BLaER1 treated with 17β-estradiol and CSF1 and Interleukin-3, amounts not matched to agents 10 nM and 100 nM (cell line): ENCODE results near the gene CREB5.

ENCODE experiments used
- H3K27ac ChIP-seq, 11 experiments: shearing (Covaris generic); formaldehyde crosslinking; 2 replicates each; pipeline ENCODE4 v1.8.1; 2022
- H3K27me3 ChIP-seq, 11 experiments: shearing (Covaris generic); formaldehyde crosslinking; 2 replicates each; pipeline ENCODE4 v1.8.1; 2022
- H3K36me3 ChIP-seq, 11 experiments: shearing (Covaris generic); formaldehyde crosslinking; 2 replicates each; pipeline ENCODE4 v1.8.1; 2022
- H3K4me1 ChIP-seq, 10 experiments: shearing (Covaris generic); formaldehyde crosslinking; 2 replicates each; pipeline ENCODE4 v1.8.1; 2022
- H3K4me2 ChIP-seq, 11 experiments: shearing (Covaris generic); formaldehyde crosslinking; 2 replicates each; pipeline ENCODE4 v1.8.1; 2022
- H3K4me3 ChIP-seq, 10 experiments: shearing (Covaris generic); formaldehyde crosslinking; 2 replicates each; pipeline ENCODE4 v1.8.1; 2022
- H3K9ac ChIP-seq, 11 experiments: shearing (Covaris generic); formaldehyde crosslinking; 2 replicates each; pipeline ENCODE4 v1.8.1; 2022
- H3K9me3 ChIP-seq, 11 experiments: shearing (Covaris generic); formaldehyde crosslinking; replicated peaks in 1 of 11; 2 replicates each; pipeline ENCODE4 v1.8.1; 2022
- H4K20me1 ChIP-seq, 11 experiments: shearing (Covaris generic); formaldehyde crosslinking; 2 replicates each; pipeline ENCODE4 v1.8.1; 2022
- Cebpa-rat ChIP-seq, 11 experiments: shearing (Covaris generic); IDR thresholded peaks; 2 replicates each; pipeline ENCODE4 v1.8.1; 2022

Gene CREB5

DNA sequence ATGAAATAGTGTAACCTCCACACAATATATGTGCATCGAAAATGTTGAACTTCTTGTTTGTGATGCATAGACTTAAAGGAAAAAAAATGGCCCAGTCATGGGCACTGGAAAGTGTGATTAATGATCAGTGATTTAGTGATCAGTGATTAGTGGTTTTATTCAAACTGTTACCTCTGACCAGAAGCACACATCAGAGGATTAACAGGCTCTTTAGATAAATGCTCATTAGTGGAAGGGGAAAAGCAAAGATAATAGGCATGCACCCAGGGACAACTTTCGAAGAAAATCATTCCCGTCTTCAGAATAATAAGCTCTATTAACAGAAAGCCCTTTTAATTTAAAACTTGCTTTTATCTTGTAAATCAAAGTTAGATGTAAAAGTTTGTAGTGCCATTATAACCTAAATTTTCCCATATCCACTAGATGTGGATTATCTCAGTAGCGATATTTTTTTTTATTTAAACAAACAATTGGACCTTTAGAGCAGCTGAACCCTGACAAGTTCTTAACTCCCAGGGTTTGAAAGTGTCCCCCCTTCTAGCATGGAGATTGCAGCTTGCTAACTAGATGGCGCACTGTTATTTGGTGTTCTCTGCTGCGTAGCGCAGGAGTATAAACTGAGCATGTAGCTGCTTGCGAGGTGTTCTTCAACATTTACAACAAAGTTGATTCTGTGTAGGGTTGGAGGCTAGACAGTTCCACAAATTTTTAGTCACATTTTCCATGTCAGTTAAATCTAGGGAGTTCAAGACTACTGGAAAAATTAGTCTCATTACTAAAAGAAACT lies at the start of gene CREB5:
CREB5 (plus strand) TSS at position 643 of the 787 bp plus-strand sequence. CDS start 397 bp downstream, outside the sequence.
- peak within 1 kb of the TSS; percentile 12 to 99 (median 46); a peak in 16 of 22 replicates for H3K4me2 ChIP-seq
- no peak within 1 kb of the TSS; a peak in 2 of 20 replicates for H3K4me3 ChIP-seq
- 0 out of 22 replicates have a peak within 1 kb of the TSS, but pooled peaks of 1 of the 11 experiments have one; percentile 35 for H3K27ac ChIP-seq
- H3K9ac ChIP-seq: peak within 1 kb of the TSS in 1 of 11 experiments; percentile 36; a peak in 1 of 22 replicates
- H4K20me1 ChIP-seq: peaks cover 0 to 14% (median 0%) of the 10 kb centered on the region in 11 experiments; a peak in 6 of 22 replicates
- H3K27me3 ChIP-seq: peaks cover 46 to 64% (median 51%) of the 10 kb centered on the region in 11 experiments
- H3K36me3 ChIP-seq: no peaks in the 10 kb centered on the region
- H3K9me3 ChIP-seq: no peaks in the 10 kb centered on the region
- peaks cover 12 to 28% (median 20%) of the 10 kb centered on the region in 10 experiments for H3K4me1 ChIP-seq
- no peak for TF ChIP-seq Cebpa-rat (IDR thresholded peaks at IDR 0.05)

GRCh38 chr7:28362812-28363211 lies 49.5 kb upstream of the CREB5 start:
- Histone ChIP-seq H3K36me3 (no peaks in the 10 kb centered on the region), H3K9ac (no peak overlapping the region), H3K4me1 (peaks cover 10 to 19% (median 15%) of the 10 kb centered on the region in 10 experiments; a peak in 19 of 20 replicates), H3K27ac (no peak overlapping the region), H3K27me3 (no peaks in the 10 kb centered on the region), H3K4me3 (no peak overlapping the region), H3K4me2 (peak overlapping the region in 1 of 11 experiments; percentile 64; a peak in 1 of 22 replicates), H3K9me3 (peaks cover 0 to 10% (median 3%) of the 10 kb centered on the region in 11 experiments; a peak in 6 of 22 replicates), H4K20me1 (no peaks in the 10 kb centered on the region)
- TF ChIP-seq Cebpa-rat (IDR thresholded peaks at IDR 0.05): no peak

DNA sequence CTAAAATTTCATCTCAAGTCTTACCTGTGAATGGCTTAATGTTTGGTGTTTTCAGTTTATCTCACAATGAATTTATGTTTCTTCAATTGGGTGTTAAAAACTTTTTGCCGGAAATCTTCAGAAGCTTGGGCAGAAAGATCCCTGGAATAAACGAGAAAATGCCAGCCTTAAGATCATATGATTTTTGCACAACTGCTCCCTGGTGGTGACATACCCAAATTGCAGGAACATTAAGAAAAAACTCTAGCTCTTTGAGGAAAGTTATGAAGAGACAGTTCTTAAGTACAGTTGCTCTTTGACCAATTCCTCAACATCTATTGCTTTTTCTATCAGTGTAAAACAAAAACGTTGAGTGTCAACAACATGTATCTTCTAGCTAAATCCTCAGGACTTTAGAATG lies 48.2 kb upstream of the CREB5 start:
- no peak overlapping the region for H3K9ac ChIP-seq
- H4K20me1 ChIP-seq: no peaks in the 10 kb centered on the region
- H3K9me3 ChIP-seq: peaks cover 0 to 10% (median 3%) of the 10 kb centered on the region in 11 experiments; a peak in 6 of 22 replicates
- no peak overlapping the region for H3K4me2 ChIP-seq
- H3K27me3 ChIP-seq: no peaks in the 10 kb centered on the region
- no peak overlapping the region for H3K4me3 ChIP-seq
- H3K36me3 ChIP-seq: no peaks in the 10 kb centered on the region
- H3K4me1 ChIP-seq: peaks cover 10 to 19% (median 15%) of the 10 kb centered on the region in 10 experiments; a peak in 19 of 20 replicates
- no peak for TF ChIP-seq Cebpa-rat (IDR thresholded peaks at IDR 0.05)
- no peak overlapping the region for H3K27ac ChIP-seq

DNA sequence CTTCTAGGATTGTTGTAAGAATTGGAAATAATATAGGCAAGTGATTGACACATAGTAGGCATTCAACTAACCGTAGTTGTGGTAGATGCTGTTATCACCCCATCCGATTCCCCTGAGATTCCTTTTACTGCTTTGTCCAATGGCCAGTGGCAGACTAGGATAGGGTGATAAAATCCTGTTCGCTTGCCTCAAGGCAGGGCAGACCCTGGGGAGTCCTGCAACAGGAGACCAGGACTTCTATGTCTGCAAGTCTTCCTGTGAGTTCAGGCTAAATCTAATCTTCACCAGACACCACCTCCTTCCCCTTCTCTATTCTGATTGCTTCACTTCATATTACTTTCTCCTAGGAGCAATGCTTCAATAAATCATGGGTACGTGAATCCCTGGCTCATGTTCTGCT lies 42.8 kb upstream of the CREB5 start:
- Histone ChIP-seq H3K27ac (no peak overlapping the region), H3K4me3 (no peak overlapping the region), H3K36me3 (no peaks in the 10 kb centered on the region), H3K4me2 (no peak overlapping the region), H4K20me1 (no peaks in the 10 kb centered on the region), H3K9me3 (peaks cover 0 to 4% (median 0%) of the 10 kb centered on the region in 11 experiments; a peak in 5 of 22 replicates), H3K27me3 (no peaks in the 10 kb centered on the region), H3K9ac (no peak overlapping the region), H3K4me1 (no peaks in the 10 kb centered on the region)
- no peak for TF ChIP-seq Cebpa-rat (IDR thresholded peaks at IDR 0.05)

DNA sequence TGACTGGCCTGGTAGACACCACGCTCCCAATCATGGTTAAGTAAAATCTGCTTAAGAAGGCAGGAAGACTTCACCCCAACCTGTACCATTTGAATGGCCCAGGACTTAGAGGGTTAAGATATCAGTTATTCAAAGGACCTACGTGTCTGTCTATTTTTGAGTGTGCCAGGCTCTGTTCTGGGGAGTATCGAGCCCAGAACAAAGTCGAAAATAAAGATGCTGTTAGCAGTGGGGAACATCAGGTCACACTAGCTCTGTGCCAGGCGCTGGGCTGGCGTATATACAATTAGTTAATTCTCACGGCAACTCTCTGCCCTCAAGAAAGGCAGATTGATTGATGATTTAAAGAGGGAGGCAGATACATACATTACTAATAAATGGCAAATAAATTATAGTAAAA lies 40.5 kb upstream of the CREB5 start:
- H3K9me3 ChIP-seq: no peaks in the 10 kb centered on the region
- H3K9ac ChIP-seq: no peak overlapping the region
- no peak for TF ChIP-seq Cebpa-rat (IDR thresholded peaks at IDR 0.05)
- no peak overlapping the region for H3K4me2 ChIP-seq
- no peak overlapping the region for H3K27ac ChIP-seq
- no peak overlapping the region for H3K4me3 ChIP-seq
- no peaks in the 10 kb centered on the region for H3K27me3 ChIP-seq
- H3K36me3 ChIP-seq: no peaks in the 10 kb centered on the region
- no peaks in the 10 kb centered on the region for H3K4me1 ChIP-seq
- no peaks in the 10 kb centered on the region for H4K20me1 ChIP-seq

DNA sequence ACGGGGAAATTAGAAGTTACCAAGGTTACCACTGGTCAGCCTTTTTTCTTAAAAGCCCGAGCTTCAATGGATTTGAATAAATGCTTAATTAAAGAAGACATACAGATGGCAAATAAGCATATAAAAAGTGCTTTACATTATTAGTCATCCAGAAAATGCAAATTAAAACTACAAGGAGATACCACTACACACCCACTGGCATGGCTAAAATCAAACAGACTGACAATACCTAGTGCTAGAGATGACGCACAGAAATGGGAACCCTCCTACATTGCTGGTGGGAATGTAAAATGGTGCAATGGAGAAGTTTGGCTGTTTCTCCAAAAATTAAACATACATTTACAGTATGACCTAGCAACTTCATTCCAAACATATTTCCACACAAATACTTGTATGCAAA lies 38.3 kb upstream of the CREB5 start:
- H3K9ac ChIP-seq: no peak overlapping the region
- H3K27ac ChIP-seq: no peak overlapping the region
- no peak overlapping the region for H3K4me3 ChIP-seq
- H3K4me1 ChIP-seq: no peaks in the 10 kb centered on the region
- no peaks in the 10 kb centered on the region for H3K36me3 ChIP-seq
- H3K4me2 ChIP-seq: no peak overlapping the region
- H3K9me3 ChIP-seq: no peaks in the 10 kb centered on the region
- TF ChIP-seq Cebpa-rat (IDR thresholded peaks at IDR 0.05): no peak
- H4K20me1 ChIP-seq: no peaks in the 10 kb centered on the region
- H3K27me3 ChIP-seq: no peaks in the 10 kb centered on the region

GRCh38 chr7:28375729-28376128 lies 36.6 kb upstream of the CREB5 start:
- no peaks in the 10 kb centered on the region; a peak in 1 of 22 replicates for H3K9me3 ChIP-seq
- TF ChIP-seq Cebpa-rat (IDR thresholded peaks at IDR 0.05): no peak
- no peaks in the 10 kb centered on the region for H3K27me3 ChIP-seq
- no peaks in the 10 kb centered on the region for H3K36me3 ChIP-seq
- H3K4me1 ChIP-seq: no peaks in the 10 kb centered on the region
- H3K27ac ChIP-seq: no peak overlapping the region
- H3K4me3 ChIP-seq: no peak overlapping the region
- no peaks in the 10 kb centered on the region for H4K20me1 ChIP-seq
- no peak overlapping the region for H3K9ac ChIP-seq
- H3K4me2 ChIP-seq: no peak overlapping the region

DNA sequence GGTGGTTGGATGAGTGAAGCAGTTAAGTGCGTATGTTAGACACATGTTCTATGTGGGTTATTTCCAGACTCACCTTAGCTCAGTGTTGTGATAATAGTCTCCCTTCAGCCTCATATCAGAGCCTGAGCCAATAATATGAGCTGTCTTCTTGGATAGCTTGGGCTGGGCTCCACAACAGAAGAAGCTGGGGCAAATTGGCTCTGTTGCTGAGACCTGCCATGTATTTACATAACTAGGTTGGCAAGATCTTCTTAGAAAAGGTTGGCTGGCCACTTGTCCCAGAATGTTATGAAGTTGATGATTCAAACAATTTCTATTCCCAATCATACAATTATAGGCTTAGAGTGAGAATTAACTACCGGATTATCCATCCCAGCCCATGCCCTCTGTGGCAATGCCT lies 35.7 kb upstream of the CREB5 start:
- Histone ChIP-seq H4K20me1 (no peaks in the 10 kb centered on the region), H3K4me3 (no peak overlapping the region), H3K36me3 (no peaks in the 10 kb centered on the region), H3K9ac (no peak overlapping the region), H3K9me3 (no peaks in the 10 kb centered on the region; a peak in 1 of 22 replicates), H3K27me3 (no peaks in the 10 kb centered on the region), H3K27ac (no peak overlapping the region), H3K4me1 (no peaks in the 10 kb centered on the region), H3K4me2 (no peak overlapping the region)
- no peak for TF ChIP-seq Cebpa-rat (IDR thresholded peaks at IDR 0.05)

DNA sequence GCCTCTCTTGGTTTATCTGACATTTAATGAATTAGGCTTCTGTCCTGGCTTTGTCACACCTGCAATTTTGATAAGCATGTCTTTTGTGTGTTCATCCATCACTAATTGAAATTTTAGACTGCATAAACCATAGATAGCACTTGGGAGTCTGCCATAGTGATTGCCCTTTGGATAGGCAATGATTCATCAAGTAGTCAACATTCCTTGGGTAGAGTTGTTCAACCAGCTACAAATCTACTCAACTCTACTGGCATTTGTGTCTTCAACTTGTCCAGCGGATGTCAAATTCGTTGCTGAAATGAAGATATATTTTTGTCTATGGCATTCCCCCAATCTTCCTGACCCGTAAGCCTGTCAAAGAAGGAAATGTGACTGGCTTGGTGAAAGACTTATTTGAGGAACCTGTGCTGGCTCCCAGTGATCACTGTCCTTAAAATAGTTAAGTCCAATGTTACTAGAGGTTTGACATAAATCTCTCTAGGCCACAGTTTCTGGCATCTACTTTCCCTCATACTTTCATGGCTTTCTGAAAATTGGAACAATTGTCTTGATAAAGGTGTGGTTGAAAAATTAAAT lies 33.7 kb upstream of the CREB5 start:
- no peak overlapping the region for H3K4me2 ChIP-seq
- no peaks in the 10 kb centered on the region for H3K36me3 ChIP-seq
- no peaks in the 10 kb centered on the region for H3K4me1 ChIP-seq
- no peak for TF ChIP-seq Cebpa-rat (IDR thresholded peaks at IDR 0.05)
- no peak overlapping the region for H3K9ac ChIP-seq
- no peak overlapping the region for H3K4me3 ChIP-seq
- peaks cover 0 to 3% (median 0%) of the 10 kb centered on the region in 11 experiments; a peak in 2 of 22 replicates for H3K9me3 ChIP-seq
- no peak overlapping the region for H3K27ac ChIP-seq
- H3K27me3 ChIP-seq: no peaks in the 10 kb centered on the region
- no peaks in the 10 kb centered on the region for H4K20me1 ChIP-seq
